ENCODE results near the gene TNFRSF4. TPM values are rescaled to one million over a fixed set of nuclear protein-coding genes. Genes with fewer than 3 reads are reported as not detected.

TNFRSF4 gene
- total and polyA plus RNA-seq, 2 of the 13 experiments (the other 11 are each of a cell fraction or from before 2014, with no cell fraction given), result not detected

GRCh38 chr1:1165485-1165884 lies 48.5 kb downstream of the TNFRSF4 start (continued):
- TF ChIP-seq GMEB1 (CRISPR knock-in tag; IDR thresholded peaks at IDR 0.05; ENCODE audit: borderline replicate concordance), result no peak
- no peak for TF ChIP-seq ZBTB33 (CRISPR knock-in tag; IDR thresholded peaks at IDR 0.05)
- TF ChIP-seq SOX6 (IDR thresholded peaks at IDR 0.05), result no peak
- TF ChIP-seq SOX6 (CRISPR knock-in tag; IDR thresholded peaks at IDR 0.05), result no peak
- 0 out of 2 replicates have a peak, but pooled peaks have one; percentile 22 for TF ChIP-seq DNMT3B (CRISPR knock-in tag; conservative IDR thresholded peaks at IDR 0.05)
- peak; percentile 77; the same call in 1 of the 2 replicates for TF ChIP-seq HES4 (CRISPR knock-in tag; IDR thresholded peaks at IDR 0.05; ENCODE audit: borderline replicate concordance)
- 0 out of 2 replicates have a peak, but pooled peaks have one; percentile 38 for TF ChIP-seq ZNF383 (CRISPR knock-in tag; IDR thresholded peaks at IDR 0.05; ENCODE audit: borderline replicate concordance)
- TF ChIP-seq SMC3 (IDR thresholded peaks at IDR 0.05; ENCODE audit: low read length), result no peak
- TF ChIP-seq NFKBIZ (CRISPR knock-in tag; IDR thresholded peaks at IDR 0.05), result no peak
- no peak for TF ChIP-seq REPIN1 (CRISPR knock-in tag; IDR thresholded peaks at IDR 0.05; ENCODE audit: borderline replicate concordance, low read depth)
- TF ChIP-seq ZNF251 (CRISPR knock-in tag; IDR thresholded peaks at IDR 0.05), result no peak
- no peak for TF ChIP-seq NCOA5 (CRISPR knock-in tag; IDR thresholded peaks at IDR 0.05)
- no peak for TF ChIP-seq ZNF512B (CRISPR knock-in tag; IDR thresholded peaks at IDR 0.05; ENCODE audit: borderline replicate concordance)
- TF ChIP-seq CC2D1A (CRISPR knock-in tag; IDR thresholded peaks at IDR 0.05), result no peak
- TF ChIP-seq ZFX (CRISPR knock-in tag; IDR thresholded peaks at IDR 0.05; ENCODE audit: low read depth), result peak; percentile 39
- peak; percentile 85; the same call in 1 of the 2 replicates for TF ChIP-seq ZBTB8A (CRISPR knock-in tag; IDR thresholded peaks at IDR 0.05; ENCODE audit: borderline replicate concordance, low read depth)
- TF ChIP-seq, protein P1, sequence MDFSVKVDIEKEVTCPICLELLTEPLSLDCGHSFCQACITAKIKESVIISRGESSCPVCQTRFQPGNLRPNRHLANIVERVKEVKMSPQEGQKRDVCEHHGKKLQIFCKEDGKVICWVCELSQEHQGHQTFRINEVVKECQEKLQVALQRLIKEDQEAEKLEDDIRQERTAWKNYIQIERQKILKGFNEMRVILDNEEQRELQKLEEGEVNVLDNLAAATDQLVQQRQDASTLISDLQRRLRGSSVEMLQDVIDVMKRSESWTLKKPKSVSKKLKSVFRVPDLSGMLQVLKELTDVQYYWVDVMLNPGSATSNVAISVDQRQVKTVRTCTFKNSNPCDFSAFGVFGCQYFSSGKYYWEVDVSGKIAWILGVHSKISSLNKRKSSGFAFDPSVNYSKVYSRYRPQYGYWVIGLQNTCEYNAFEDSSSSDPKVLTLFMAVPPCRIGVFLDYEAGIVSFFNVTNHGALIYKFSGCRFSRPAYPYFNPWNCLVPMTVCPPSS (IDR thresholded peaks at IDR 0.05), result no peak
- TF ChIP-seq CREBL2 (CRISPR knock-in tag; IDR thresholded peaks at IDR 0.05; ENCODE audit: borderline replicate concordance), result no peak
- TF ChIP-seq ZKSCAN8 (CRISPR knock-in tag; IDR thresholded peaks at IDR 0.05; ENCODE audit: borderline replicate concordance), result no peak
- no peak for TF ChIP-seq EP300 (IDR thresholded peaks at IDR 0.05; ENCODE audit: low read depth in 2 of 2, low read length in 2 of 2)
- no peak for TF ChIP-seq EP300 (CRISPR knock-in tag; IDR thresholded peaks at IDR 0.05; ENCODE audit: borderline replicate concordance)
- TF ChIP-seq ZNF333 (CRISPR knock-in tag; IDR thresholded peaks at IDR 0.05; ENCODE audit: borderline replicate concordance), result 0 out of 2 replicates have a peak, but pooled peaks have one; percentile 7
- no peak for TF ChIP-seq ZSCAN20 (CRISPR knock-in tag; IDR thresholded peaks at IDR 0.05; ENCODE audit: borderline replicate concordance)
